ENCODE data around the gene PTP4A2. TPM values are rescaled to one million over a fixed set of nuclear protein-coding genes. Genes with fewer than 3 reads are reported as not detected.
"Not testable (repeated sequence)": the region's sequence is repeated elsewhere in the genome, so short reads cannot be mapped to it uniquely, and the experiment has no call there.

PTP4A2 gene
- total RNA-seq, 1 donor from 2014 or later, result 100 TPM

GRCh38 chr1:31923901-31924535 is 14.2 kb downstream of the PTP4A2 start:
- no peak for ATAC-seq

- ATAC-seq, result no peak
These were observed 17.2 kb downstream of the PTP4A2 start for GRCh38 chr1:31920956-31921355.

- ATAC-seq, result no peak
These were observed 18.6 kb downstream of the PTP4A2 start for GRCh38 chr1:31919591-31919990.

GRCh38 chr1:31915438-31915837 is 22.7 kb downstream of the PTP4A2 start:
- ATAC-seq, result no peak

GRCh38 chr1:31913968-31914367 is 24.2 kb downstream of the PTP4A2 start:
- no peak for ATAC-seq

- no peak for ATAC-seq
These were observed 25.3 kb downstream of the PTP4A2 start for GRCh38 chr1:31912839-31913239.

- no peak for ATAC-seq
These were observed 26.0 kb downstream of the PTP4A2 start for GRCh38 chr1:31911994-31912780.

GRCh38 chr1:31910933-31911332 is 27.2 kb downstream of the PTP4A2 start:
- ATAC-seq, result peak; percentile 64

GRCh38 chr1:31909691-31910090 is 28.5 kb downstream of the PTP4A2 start:
- ATAC-seq, result no peak

- no peak for ATAC-seq
These were observed 31.6 kb downstream of the PTP4A2 start for GRCh38 chr1:31906557-31906956.

GRCh38 chr1:31905681-31906080 is 32.5 kb downstream of the PTP4A2 start:
- no peak for ATAC-seq

GRCh38 chr1:31905093-31905509 is 33.1 kb downstream of the PTP4A2 start:
- no peak for ATAC-seq

- ATAC-seq, result peak; percentile 35
These were observed 33.7 kb downstream of the PTP4A2 start for GRCh38 chr1:31904339-31905092.

- ATAC-seq, result no peak
These were observed 35.7 kb downstream of the PTP4A2 start for GRCh38 chr1:31902510-31902860.

GRCh38 chr1:31901838-31902509 is 36.2 kb downstream of the PTP4A2 start:
- no peak for ATAC-seq

- ATAC-seq, result no peak
These were observed 37.4 kb downstream of the PTP4A2 start for GRCh38 chr1:31900790-31901189.

- ATAC-seq, result peak; percentile 65
These were observed 40.6 kb downstream of the PTP4A2 start for GRCh38 chr1:31897526-31898100.

- not testable (repeated sequence) for ATAC-seq
These were observed 42.5 kb downstream of the PTP4A2 start for GRCh38 chr1:31895474-31896198.

- ATAC-seq, result no peak
These were observed 46.9 kb downstream of the PTP4A2 start for GRCh38 chr1:31891280-31891679.

GRCh38 chr1:31888291-31888690 is 49.9 kb downstream of the PTP4A2 start:
- no peak for ATAC-seq

GRCh38 chr1:31886866-31887265 is 51.3 kb downstream of the PTP4A2 start:
- no peak for ATAC-seq

- no peak for ATAC-seq
These were observed 52.3 kb downstream of the PTP4A2 start for GRCh38 chr1:31885851-31886250.
